ENCODE results near the gene NCKAP5.

GRCh38 chr2:133600266-133600928 lies 32.1 kb upstream of the NCKAP5 start:
- TF ChIP-seq, protein P1, sequence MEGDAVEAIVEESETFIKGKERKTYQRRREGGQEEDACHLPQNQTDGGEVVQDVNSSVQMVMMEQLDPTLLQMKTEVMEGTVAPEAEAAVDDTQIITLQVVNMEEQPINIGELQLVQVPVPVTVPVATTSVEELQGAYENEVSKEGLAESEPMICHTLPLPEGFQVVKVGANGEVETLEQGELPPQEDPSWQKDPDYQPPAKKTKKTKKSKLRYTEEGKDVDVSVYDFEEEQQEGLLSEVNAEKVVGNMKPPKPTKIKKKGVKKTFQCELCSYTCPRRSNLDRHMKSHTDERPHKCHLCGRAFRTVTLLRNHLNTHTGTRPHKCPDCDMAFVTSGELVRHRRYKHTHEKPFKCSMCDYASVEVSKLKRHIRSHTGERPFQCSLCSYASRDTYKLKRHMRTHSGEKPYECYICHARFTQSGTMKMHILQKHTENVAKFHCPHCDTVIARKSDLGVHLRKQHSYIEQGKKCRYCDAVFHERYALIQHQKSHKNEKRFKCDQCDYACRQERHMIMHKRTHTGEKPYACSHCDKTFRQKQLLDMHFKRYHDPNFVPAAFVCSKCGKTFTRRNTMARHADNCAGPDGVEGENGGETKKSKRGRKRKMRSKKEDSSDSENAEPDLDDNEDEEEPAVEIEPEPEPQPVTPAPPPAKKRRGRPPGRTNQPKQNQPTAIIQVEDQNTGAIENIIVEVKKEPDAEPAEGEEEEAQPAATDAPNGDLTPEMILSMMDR (IDR thresholded peaks at IDR 0.05; ENCODE audit: poor library complexity), result no peak
- no peak for TF ChIP-seq EZH2phosphoT487 (IDR thresholded peaks at IDR 0.05; ENCODE audit: low read depth, severe bottlenecking, unreplicated experiment)
- TF ChIP-seq EZH2 (IDR thresholded peaks at IDR 0.05; ENCODE audit: borderline replicate concordance), result no peak
